Endodermal cell (in vitro differentiated cells): ENCODE results near the gene CNTRL. TPM values are rescaled to one million over a fixed set of nuclear protein-coding genes. Genes with fewer than 3 reads are reported as not detected.

Source experiments
- DNase-seq: peaks from one replicate; pipeline ENCODE4 v3.0.0-alpha.2; 2017
- H3K27ac ChIP-seq: 2 replicates; pipeline ENCODE4 v1.5.1; 2013; ENCODE audit warnings: mild to moderate bottlenecking, low read depth, low read length, moderate library complexity
- H3K27me3 ChIP-seq: 2 replicates; pipeline ENCODE4 v1.6.1; 2013; ENCODE audit warnings: mild to moderate bottlenecking, low read length, moderate library complexity; ENCODE audit not compliant: insufficient read depth, control insufficient read depth, poor library complexity, severe bottlenecking
- H3K36me3 ChIP-seq: 2 replicates; pipeline ENCODE4 v1.7.0; 2013; ENCODE audit warnings: mild to moderate bottlenecking, low read length, moderate library complexity; ENCODE audit not compliant: control insufficient read depth, insufficient read depth
- H3K4me1 ChIP-seq: one replicate; pipeline ENCODE4 v1.7.0; 2013; ENCODE audit warnings: low read length; ENCODE audit not compliant: control insufficient read depth, insufficient read depth
- H3K4me3 ChIP-seq: 2 replicates; pipeline ENCODE4 v1.5.1; 2013; ENCODE audit warnings: mild to moderate bottlenecking, low read length, moderate library complexity
- H3K9ac ChIP-seq: 2 replicates; pipeline ENCODE4 v1.6.1; 2013; ENCODE audit warnings: mild to moderate bottlenecking, low read length, moderate library complexity; ENCODE audit not compliant: poor library complexity, severe bottlenecking; ENCODE audit errors: extremely low read depth
- H3K9me3 ChIP-seq: 2 replicates; pipeline ENCODE4 v1.6.1; 2013; ENCODE audit warnings: mild to moderate bottlenecking, low read length, moderate library complexity; ENCODE audit not compliant: control insufficient read depth
- H3K27ac Mint-ChIP-seq: 2 replicates; pipeline ENCODE4 v1.8.0; 2020; ENCODE audit warnings: mixed read lengths
- H3K27me3 Mint-ChIP-seq: 2 replicates; pipeline ENCODE4 v1.8.0; 2021; ENCODE audit warnings: mild to moderate bottlenecking, mixed read lengths; ENCODE audit not compliant: insufficient read depth
- H3K36me3 Mint-ChIP-seq: 2 replicates; pipeline ENCODE4 v1.8.0; 2020; ENCODE audit warnings: low read depth, mixed read lengths
- H3K4me1 Mint-ChIP-seq: 2 replicates; pipeline ENCODE4 v1.8.0; 2020; ENCODE audit warnings: mixed read lengths
- H3K4me3 Mint-ChIP-seq: 2 replicates; pipeline ENCODE4 v1.8.0; 2020; ENCODE audit warnings: mild to moderate bottlenecking, moderate library complexity, mixed read lengths
- H3K9me3 Mint-ChIP-seq: 2 replicates; pipeline ENCODE4 v1.8.0; 2020; ENCODE audit warnings: mild to moderate bottlenecking, mixed read lengths
- WGBS, 2 experiments: methylation state at CpG; one replicate each; pipeline versions ENCODE4 v1.1.5 to v1.1.7; 2013; ENCODE audit warnings: missing lambda C conversion rate in 2 of 2, mixed read lengths in 1 of 2; ENCODE audit not compliant: insufficient coverage in 1 of 2, insufficient read length in 1 of 2; 5-methylcytosine and 5-hydroxymethylcytosine counted together
- total RNA-seq, 2 donors: library from RNA; stranded (reverse); fragmentation: NEBNext Ultra II Directional in 1 of 2; extraction: Animal tissue kit (Norgen Biotek cat#: 25700) in 1 of 2; gene quantifications; 2 replicates in 1 of 2; 3 replicates in 1 of 2; pipeline ENCODE4 v1.2.1, GENCODE V29; 2021
- TF ChIP-seq, protein P1 (sequence below): fragments of 200-600 bp; sonication (generic); conservative IDR thresholded peaks from 2 replicates; pipeline ENCODE4 v1.5.0; 2021; ENCODE audit warnings: antibody characterized with exemption, mild to moderate bottlenecking

CNTRL gene
- total RNA-seq, 2 donors from 2014 or later: 18.0 to 21.0 TPM

GRCh38 chr9:121141306-121141705 is 66.6 kb downstream of the CNTRL start:
- WGBS, 2 experiments: 94 to 100% methylated on average over 1 of the region's 1 CpG
- peaks cover 37% of the 10 kb centered on the region for H3K36me3 Mint-ChIP-seq
- peaks cover 57% of the 10 kb centered on the region for H3K36me3 ChIP-seq
- TF ChIP-seq, protein P1, sequence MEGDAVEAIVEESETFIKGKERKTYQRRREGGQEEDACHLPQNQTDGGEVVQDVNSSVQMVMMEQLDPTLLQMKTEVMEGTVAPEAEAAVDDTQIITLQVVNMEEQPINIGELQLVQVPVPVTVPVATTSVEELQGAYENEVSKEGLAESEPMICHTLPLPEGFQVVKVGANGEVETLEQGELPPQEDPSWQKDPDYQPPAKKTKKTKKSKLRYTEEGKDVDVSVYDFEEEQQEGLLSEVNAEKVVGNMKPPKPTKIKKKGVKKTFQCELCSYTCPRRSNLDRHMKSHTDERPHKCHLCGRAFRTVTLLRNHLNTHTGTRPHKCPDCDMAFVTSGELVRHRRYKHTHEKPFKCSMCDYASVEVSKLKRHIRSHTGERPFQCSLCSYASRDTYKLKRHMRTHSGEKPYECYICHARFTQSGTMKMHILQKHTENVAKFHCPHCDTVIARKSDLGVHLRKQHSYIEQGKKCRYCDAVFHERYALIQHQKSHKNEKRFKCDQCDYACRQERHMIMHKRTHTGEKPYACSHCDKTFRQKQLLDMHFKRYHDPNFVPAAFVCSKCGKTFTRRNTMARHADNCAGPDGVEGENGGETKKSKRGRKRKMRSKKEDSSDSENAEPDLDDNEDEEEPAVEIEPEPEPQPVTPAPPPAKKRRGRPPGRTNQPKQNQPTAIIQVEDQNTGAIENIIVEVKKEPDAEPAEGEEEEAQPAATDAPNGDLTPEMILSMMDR: no peak
- no peaks in the 10 kb centered on the region for H3K27me3 Mint-ChIP-seq
- H3K27ac ChIP-seq: no peak overlapping the region
- no peaks in the 10 kb centered on the region for H3K9me3 ChIP-seq
- peak overlapping the region; percentile 85 for H3K27ac Mint-ChIP-seq
- H3K27me3 ChIP-seq: no peaks in the 10 kb centered on the region
- no peak overlapping the region for H3K4me3 ChIP-seq
- no peaks in the 10 kb centered on the region for H3K9me3 Mint-ChIP-seq
- no peak for DNase-seq
- no peak overlapping the region for H3K9ac ChIP-seq
- H3K4me1 Mint-ChIP-seq: peaks cover 15% of the 10 kb centered on the region
- no peaks in the 10 kb centered on the region for H3K4me1 ChIP-seq
- H3K4me3 Mint-ChIP-seq: no peak overlapping the region

DNA sequence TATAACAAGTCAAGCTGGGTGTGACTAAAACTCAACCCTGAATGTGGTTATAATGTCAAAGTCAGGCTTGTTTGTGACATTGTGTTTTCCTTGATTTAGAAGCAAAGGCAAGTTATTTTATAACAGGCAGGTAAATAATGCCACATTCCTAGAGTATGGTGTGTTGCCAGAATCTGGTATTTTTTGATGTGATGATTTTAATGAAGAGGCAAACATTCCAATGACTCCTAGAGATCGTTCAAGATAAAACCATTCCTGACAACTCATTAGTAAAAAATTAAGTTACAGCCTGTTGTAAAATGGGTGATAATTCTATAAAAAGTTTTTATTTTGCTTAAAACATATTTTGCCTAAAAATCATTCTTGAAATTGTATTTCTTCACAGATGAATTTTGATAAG is 67.0 kb downstream of the CNTRL start:
- Histone ChIP-seq H3K9ac (no peak overlapping the region), H3K9me3 (no peaks in the 10 kb centered on the region), H3K36me3 (peaks cover 61% of the 10 kb centered on the region), H3K27me3 (no peaks in the 10 kb centered on the region), H3K4me3 (no peak overlapping the region), H3K4me1 (no peaks in the 10 kb centered on the region), H3K27ac (no peak overlapping the region)
- Mint-ChIP-seq H3K27me3 (no peaks in the 10 kb centered on the region), H3K4me3 (no peak overlapping the region), H3K36me3 (peaks cover 38% of the 10 kb centered on the region), H3K4me1 (peaks cover 15% of the 10 kb centered on the region), H3K9me3 (no peaks in the 10 kb centered on the region), H3K27ac (no peak overlapping the region)
- DNase-seq: no peak
- WGBS, 2 experiments: 86% methylated on average over 1 of the region's 1 CpG; no CpG with 5 or more reads in 1 of the 2 experiments
- TF ChIP-seq, protein P1: no peak

DNA sequence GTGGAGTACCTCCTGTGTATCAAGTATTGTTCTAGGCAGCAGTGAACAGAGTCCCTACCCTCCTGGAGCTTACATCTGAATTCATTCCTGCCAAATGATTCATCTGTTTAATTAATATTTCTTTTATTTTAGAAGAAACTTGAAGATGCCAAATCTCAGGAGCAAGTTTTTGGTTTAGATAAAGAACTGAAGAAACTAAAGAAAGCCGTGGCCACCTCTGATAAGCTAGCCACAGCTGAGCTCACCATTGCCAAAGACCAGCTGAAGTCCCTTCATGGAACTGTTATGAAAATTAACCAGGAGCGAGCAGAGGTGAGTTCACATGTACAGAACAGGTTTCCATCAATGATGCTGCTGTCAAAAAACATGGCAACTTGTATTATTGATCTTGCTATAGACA is 69.0 kb downstream of the CNTRL start:
- Mint-ChIP-seq H3K27me3 (no peaks in the 10 kb centered on the region), H3K9me3 (no peaks in the 10 kb centered on the region), H3K4me1 (peaks cover 8% of the 10 kb centered on the region), H3K4me3 (no peak overlapping the region), H3K36me3 (peaks cover 54% of the 10 kb centered on the region), H3K27ac (no peak overlapping the region)
- Histone ChIP-seq H3K9ac (no peak overlapping the region), H3K27me3 (no peaks in the 10 kb centered on the region), H3K27ac (no peak overlapping the region), H3K9me3 (no peaks in the 10 kb centered on the region), H3K36me3 (peaks cover 77% of the 10 kb centered on the region), H3K4me3 (no peak overlapping the region), H3K4me1 (no peaks in the 10 kb centered on the region)
- TF ChIP-seq, protein P1: no peak
- DNase-seq: no peak
- 98 to 100% methylated on average over 2 of the region's 2 CpGs for WGBS, 2 experiments
